Smooth muscle cell (in vitro differentiated cells): ENCODE measurements around the gene TBC1D9. TPM values are rescaled to one million over a fixed set of nuclear protein-coding genes. Genes with fewer than 3 reads are reported as not detected.

Experiments
- DNase-seq: peaks from one replicate; lab custom pipeline; 2025; ENCODE audit not compliant: unreplicated experiment; lab: John Stamatoyannopoulos, UW
- H2AFZ ChIP-seq: fragments of 200-600 bp; sonication (generic); 2 replicates; pipeline ENCODE4 v1.6.0; 2016; ENCODE audit warnings: antibody characterized with exemption, low read depth, mild to moderate bottlenecking
- H3F3A ChIP-seq: fragments of 200-600 bp; sonication (generic); 2 replicates; pipeline ENCODE4 v1.6.0; 2017; ENCODE audit warnings: antibody characterized with exemption, low read depth
- H3K27ac ChIP-seq: fragments of 200-600 bp; sonication (generic); 2 replicates; pipeline ENCODE4 v1.5.1; 2016; ENCODE audit warnings: low read depth, mild to moderate bottlenecking
- H3K27me3 ChIP-seq: fragments of 200-600 bp; sonication (generic); 2 replicates; pipeline ENCODE4 v1.6.1; 2016; ENCODE audit warnings: low read depth, mild to moderate bottlenecking
- H3K36me3 ChIP-seq: fragments of 200-600 bp; sonication (generic); 2 replicates; pipeline ENCODE4 v1.5.1; 2016; ENCODE audit warnings: low read depth
- H3K4me1 ChIP-seq: fragments of 200-600 bp; sonication (generic); 2 replicates; pipeline ENCODE4 v1.5.1; 2016; ENCODE audit warnings: low read depth
- H3K4me2 ChIP-seq: fragments of 200-600 bp; sonication (generic); 2 replicates; pipeline ENCODE4 v1.6.0; 2016; ENCODE audit warnings: mild to moderate bottlenecking
- H3K4me3 ChIP-seq: fragments of 200-600 bp; sonication (generic); 2 replicates; pipeline ENCODE4 v1.5.1; 2016; ENCODE audit warnings: mild to moderate bottlenecking
- H3K79me2 ChIP-seq: fragments of 200-600 bp; sonication (generic); 2 replicates; pipeline ENCODE4 v1.6.0; 2016; ENCODE audit warnings: low read depth, mild to moderate bottlenecking
- H3K9ac ChIP-seq: fragments of 200-600 bp; sonication (generic); 2 replicates; pipeline ENCODE4 v1.6.0; 2016; ENCODE audit warnings: low read depth
- H3K9me3 ChIP-seq: fragments of 200-600 bp; sonication (generic); replicated peaks from 2 replicates; pipeline ENCODE4 v1.5.1; 2016; ENCODE audit warnings: low read depth
- H4K20me1 ChIP-seq: fragments of 200-600 bp; sonication (generic); 2 replicates; pipeline ENCODE4 v1.6.0; 2016; ENCODE audit warnings: low read depth
- WGBS: methylation state at CpG from one replicate; pipeline ENCODE4 v1.1.7; 2016; ENCODE audit warnings: low lambda C conversion rate; 5-methylcytosine and 5-hydroxymethylcytosine counted together
- polyA plus RNA-seq: library from polyadenylated mRNA; unstranded; fragments of >200 nt; fragmentation: Nextera tagmentation; extraction: Ambion mirVana; gene quantifications from 2 replicates; pipeline ENCODE4 v1.2.1, GENCODE V29; 2016
- total RNA-seq: library from RNA; depleted of rRNA; stranded (reverse); fragments of >200 nt; gene quantifications from 2 replicates; pipeline ENCODE4 v1.2.3, GENCODE V29; 2014
- TF ChIP-seq, protein P1 (sequence below): fragments of 200-600 bp; sonication (generic); IDR thresholded peaks from 2 replicates; pipeline ENCODE4 v1.5.1; 2017; ENCODE audit warnings: borderline replicate concordance, mild to moderate bottlenecking, antibody characterized with exemption; ENCODE audit not compliant: insufficient read depth, poor library complexity, severe bottlenecking

The TBC1D9 gene
- total and polyA plus RNA-seq, 2 experiments from 2014 or later, result 9.1 to 39.5 TPM

DNA sequence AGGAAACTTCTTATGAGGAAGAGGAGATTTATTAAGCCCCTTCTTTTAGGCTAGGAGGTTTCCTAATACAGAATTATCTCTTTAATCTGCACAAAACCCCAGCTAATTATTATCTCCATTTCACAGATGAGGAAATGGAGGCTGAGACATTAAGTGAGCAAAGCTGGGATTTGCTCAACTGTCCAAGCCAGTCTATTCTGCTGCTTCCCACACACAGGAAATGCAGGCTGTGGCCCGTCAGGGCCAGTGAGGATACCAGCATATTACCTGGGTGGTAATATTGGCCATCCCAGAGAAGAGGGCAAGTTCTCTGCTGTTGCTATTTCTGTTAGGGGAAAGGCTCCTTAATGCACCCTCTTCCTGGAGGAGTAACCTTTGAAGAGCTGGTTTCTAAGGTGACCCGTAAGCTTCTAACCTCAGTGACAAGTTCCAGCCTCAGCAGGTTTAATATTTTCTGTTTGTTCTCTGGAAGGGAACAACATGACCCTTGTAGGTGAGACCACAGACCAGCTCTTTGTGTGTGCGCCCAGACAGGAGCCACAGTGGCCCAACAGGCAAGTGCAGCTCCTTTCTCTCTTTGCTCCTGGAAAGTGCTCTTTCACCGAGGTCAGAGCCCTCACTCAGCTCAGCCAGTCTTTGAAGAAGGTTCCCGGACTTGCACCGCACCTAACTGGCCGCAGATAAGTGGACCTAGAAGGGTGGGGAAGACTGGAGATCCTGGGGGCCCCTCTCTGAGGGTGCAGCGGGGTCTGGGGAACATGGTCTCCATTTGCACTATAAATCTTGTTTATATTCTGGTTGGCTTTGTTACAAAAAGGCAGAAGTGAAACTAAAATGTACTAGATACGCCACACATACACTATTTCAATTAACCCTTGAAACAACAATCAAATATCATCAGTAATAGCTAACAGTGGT is 35.5 kb downstream of the TBC1D9 start:
- DNase-seq, result no peak
- H3K27me3 ChIP-seq, result no peaks in the 10 kb centered on the region
- H4K20me1 ChIP-seq, result peaks cover 26% of the 10 kb centered on the region
- no peaks in the 10 kb centered on the region for H3K4me1 ChIP-seq
- peaks cover 12% of the 10 kb centered on the region for H3F3A ChIP-seq
- peaks cover 63% of the 10 kb centered on the region for H3K79me2 ChIP-seq
- WGBS, result 78% methylated on average over 9 of the region's 9 CpGs
- no peak overlapping the region for H2AFZ ChIP-seq
- no peak overlapping the region for H3K4me2 ChIP-seq
- TF ChIP-seq, protein P1, sequence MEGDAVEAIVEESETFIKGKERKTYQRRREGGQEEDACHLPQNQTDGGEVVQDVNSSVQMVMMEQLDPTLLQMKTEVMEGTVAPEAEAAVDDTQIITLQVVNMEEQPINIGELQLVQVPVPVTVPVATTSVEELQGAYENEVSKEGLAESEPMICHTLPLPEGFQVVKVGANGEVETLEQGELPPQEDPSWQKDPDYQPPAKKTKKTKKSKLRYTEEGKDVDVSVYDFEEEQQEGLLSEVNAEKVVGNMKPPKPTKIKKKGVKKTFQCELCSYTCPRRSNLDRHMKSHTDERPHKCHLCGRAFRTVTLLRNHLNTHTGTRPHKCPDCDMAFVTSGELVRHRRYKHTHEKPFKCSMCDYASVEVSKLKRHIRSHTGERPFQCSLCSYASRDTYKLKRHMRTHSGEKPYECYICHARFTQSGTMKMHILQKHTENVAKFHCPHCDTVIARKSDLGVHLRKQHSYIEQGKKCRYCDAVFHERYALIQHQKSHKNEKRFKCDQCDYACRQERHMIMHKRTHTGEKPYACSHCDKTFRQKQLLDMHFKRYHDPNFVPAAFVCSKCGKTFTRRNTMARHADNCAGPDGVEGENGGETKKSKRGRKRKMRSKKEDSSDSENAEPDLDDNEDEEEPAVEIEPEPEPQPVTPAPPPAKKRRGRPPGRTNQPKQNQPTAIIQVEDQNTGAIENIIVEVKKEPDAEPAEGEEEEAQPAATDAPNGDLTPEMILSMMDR, result no peak
- H3K9me3 ChIP-seq, result no peaks in the 10 kb centered on the region
- H3K36me3 ChIP-seq, result no peaks in the 10 kb centered on the region
- no peak overlapping the region for H3K4me3 ChIP-seq
- H3K27ac ChIP-seq, result peak overlapping the region; percentile 14
- no peak overlapping the region for H3K9ac ChIP-seq

DNA sequence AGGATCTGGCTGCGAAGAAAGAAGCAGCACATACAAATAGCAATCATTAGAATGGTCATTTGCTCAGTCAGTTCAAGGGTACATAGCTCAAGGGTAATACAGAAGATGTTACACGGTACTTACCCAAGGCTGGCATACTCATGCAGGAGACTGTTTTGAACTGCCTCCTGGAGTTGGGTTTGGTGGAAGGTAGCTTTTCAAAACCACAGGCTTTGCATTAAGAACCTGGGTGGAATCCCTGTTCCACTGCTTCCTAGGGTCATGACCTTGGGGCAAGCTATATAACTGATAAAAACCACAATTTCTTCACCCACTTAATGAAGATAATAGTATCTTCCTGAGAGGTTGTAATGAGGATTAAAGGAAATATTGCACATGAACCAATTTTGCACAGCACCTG is 36.5 kb downstream of the TBC1D9 start:
- H3K27me3 ChIP-seq, result no peaks in the 10 kb centered on the region
- 96% methylated on average over 2 of the region's 2 CpGs for WGBS
- H3K9me3 ChIP-seq, result no peaks in the 10 kb centered on the region
- H3K4me2 ChIP-seq, result no peak overlapping the region
- DNase-seq, result no peak
- peak overlapping the region; percentile 91 for H3K27ac ChIP-seq
- no peaks in the 10 kb centered on the region for H3K4me1 ChIP-seq
- no peak overlapping the region for H3K9ac ChIP-seq
- TF ChIP-seq, protein P1, result no peak
- no peak overlapping the region for H3K4me3 ChIP-seq
- H4K20me1 ChIP-seq, result peaks cover 25% of the 10 kb centered on the region
- no peak overlapping the region for H2AFZ ChIP-seq
- H3F3A ChIP-seq, result peaks cover 12% of the 10 kb centered on the region
- H3K79me2 ChIP-seq, result peaks cover 54% of the 10 kb centered on the region
- H3K36me3 ChIP-seq, result no peaks in the 10 kb centered on the region

DNA sequence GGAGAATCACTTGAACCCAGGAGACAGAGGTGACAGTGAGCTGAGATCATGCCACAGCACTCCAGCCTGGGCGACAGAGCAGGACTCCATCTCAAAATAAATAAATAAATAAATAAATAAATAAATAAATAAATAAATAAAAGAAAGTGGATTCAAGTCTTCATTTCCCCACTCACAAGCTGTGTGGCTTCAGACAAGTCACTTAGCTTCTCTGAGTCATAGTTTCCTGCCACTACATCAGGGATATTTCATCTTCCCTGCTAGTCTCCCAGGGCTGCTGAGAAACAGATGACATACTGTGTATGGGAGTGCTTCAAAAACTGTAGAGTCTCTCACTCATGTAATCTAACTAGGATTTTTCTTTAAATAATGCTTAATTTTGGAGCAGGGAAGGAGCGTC is 37.2 kb downstream of the TBC1D9 start:
- TF ChIP-seq, protein P1, result no peak
- Histone ChIP-seq H3K79me2 (peaks cover 47% of the 10 kb centered on the region), H3K4me3 (no peak overlapping the region), H2AFZ (no peak overlapping the region), H3K4me1 (no peaks in the 10 kb centered on the region), H3K36me3 (no peaks in the 10 kb centered on the region), H4K20me1 (peaks cover 26% of the 10 kb centered on the region), H3K9ac (peak overlapping the region; percentile 64), H3K4me2 (no peak overlapping the region), H3K9me3 (no peaks in the 10 kb centered on the region), H3F3A (peaks cover 12% of the 10 kb centered on the region), H3K27me3 (no peaks in the 10 kb centered on the region), H3K27ac (peak overlapping the region; percentile 91)
- no peak for DNase-seq
- WGBS, result 79% methylated on average over 2 of the region's 2 CpGs
